Fibroblast of skin of right biceps (primary cell): ENCODE results near the gene CNPY1.
"Not testable (repeated sequence)": the region's sequence is repeated elsewhere in the genome, so short reads cannot be mapped to it uniquely, and the experiment has no call there.

Experiments
- DNase-seq: peaks from one replicate; pipeline ENCODE4 v3.0.0-alpha.2; 2013

The CNPY1 gene

DNA sequence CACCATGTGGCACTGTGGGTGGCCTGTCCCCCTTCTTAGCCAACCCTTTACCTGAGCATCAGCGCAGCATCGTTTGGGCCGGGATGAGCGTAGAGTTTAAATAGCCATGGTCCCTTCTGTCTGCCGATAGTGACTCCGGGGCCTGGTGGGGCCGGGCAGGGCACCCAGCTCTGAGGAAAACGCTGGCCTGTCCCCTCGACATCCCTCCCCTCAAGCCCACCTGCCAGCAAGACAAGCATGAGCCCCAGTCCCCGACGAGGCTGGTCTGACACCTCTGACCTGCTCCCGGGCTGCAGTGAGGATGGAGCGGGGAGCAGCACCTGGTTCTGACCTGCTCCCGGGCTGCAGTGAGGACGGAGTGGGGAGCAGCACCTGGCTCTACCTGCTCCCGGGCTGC is 31.1 kb upstream of the CNPY1 start:
- DNase-seq, result no peak

DNA sequence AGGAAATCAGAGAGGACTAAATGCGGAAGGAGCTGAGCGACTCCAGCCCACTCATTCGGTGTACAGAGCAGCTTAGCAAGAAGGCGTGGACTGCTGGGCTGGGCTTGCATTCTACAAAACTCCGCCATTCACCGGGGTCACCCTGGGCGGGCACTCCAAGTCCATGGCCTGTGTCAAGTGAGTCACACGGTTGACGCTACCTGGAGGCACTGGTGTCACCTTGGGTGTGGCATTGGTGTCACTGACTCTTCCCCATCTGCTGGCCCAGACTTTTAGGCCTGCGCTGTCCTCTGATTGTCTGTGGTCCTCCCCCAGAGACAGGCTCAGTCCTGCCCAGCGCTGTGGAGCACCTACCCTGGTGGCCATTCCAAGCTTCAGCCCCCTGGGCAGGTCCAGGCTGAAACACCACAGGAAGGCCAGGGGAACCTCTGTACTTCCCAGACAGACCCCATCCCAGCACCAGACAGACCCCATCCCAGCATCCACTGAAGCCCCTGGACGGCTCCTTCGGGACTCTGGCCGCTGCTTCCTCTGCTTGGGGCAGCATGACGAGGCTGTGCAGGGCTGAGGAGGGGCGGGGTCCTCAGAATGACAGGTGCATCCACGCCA is 30.6 kb upstream of the CNPY1 start:
- DNase-seq, result no peak

DNA sequence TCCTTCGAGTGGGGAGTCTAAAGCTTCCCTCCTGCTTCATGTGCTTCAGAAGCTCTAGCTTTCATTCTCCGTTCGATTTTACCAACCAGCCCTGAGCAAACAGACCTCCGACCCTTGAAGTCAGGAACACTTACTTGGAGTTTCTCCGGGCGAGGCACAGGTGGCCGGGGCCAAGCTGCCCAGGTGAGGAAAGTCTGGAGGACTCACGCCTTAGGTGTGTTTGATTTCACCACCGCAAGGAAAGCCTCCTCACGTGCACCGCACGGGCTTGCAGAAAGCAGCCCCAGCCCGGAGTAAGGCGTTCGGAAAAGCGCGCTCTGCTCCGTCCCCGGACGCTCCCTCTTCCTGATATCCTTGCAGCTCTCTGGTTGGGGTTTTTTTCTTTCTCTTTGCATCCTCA is 30.1 kb upstream of the CNPY1 start:
- DNase-seq, result no peak

DNA sequence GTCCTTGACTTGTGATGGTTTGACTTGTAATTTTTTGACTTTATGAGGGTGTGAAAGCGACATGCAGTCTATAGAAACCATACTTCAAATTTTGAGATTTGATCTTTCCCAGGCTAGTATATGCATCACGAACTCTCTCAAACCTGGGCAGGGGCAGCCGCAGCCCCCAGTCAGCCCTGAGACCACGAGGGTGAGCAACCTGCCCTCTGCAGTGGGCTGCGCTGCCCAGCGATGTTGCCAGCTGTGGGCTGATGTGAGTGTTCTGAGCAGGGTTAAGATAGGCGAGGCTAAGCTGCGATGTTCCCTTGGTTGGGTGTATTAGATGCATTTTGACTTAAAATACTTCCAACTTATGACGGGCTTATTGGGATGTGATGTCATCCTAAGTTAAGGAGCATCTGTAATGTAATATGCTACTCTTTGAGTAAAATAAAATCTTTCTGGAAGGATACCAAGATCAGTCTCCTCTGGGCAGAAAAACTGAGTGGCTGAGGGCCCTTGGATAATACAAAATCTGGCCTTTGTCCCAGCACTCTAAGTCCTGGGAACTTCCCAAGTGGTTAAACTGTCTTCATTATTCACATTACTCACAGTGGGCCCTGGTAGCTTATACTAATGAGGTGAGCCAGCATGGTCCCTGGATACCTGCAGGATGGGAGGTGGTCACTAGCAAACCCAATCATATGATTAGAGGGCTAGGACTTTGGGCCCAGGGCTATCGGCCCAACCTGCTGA is 28.4 kb upstream of the CNPY1 start:
- no peak for DNase-seq

DNA sequence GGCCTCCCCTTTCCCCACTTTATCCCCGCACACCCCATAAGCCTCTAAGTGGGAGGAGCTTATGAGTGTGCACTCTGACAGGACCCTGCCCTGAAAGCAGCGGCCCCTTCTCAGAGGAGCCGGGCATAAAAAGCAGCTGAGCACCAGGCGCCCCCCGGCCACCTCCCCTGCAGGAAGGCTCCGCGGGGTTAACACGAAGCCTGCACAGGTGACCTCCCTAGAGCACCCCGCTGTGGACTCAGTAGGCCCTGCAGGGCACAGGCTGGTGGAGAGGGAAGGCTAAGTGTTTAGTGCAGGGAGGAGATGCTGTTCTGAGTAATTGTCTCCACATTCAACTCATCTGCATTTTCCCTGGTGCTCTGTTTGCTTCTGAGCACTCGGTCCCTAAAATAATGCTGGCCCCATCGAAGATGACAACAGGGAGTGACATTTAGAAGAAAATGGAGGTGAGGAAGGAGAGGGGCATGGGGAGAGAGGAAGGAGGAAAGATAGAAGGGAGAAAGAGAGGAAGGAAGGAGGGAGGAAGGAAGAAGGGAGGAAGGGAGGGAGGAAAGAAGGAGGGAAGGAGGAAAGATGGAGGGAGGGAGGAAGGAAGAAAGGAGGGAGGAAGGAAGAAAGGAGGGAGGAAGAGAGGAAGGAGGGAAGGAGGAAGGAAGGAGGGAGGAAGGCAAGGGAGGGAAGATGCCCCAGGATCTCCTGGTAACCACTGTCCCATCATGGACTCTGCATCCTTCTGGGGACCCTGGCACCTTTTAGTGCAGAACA is 25.4 kb upstream of the CNPY1 start:
- no peak for DNase-seq

DNA sequence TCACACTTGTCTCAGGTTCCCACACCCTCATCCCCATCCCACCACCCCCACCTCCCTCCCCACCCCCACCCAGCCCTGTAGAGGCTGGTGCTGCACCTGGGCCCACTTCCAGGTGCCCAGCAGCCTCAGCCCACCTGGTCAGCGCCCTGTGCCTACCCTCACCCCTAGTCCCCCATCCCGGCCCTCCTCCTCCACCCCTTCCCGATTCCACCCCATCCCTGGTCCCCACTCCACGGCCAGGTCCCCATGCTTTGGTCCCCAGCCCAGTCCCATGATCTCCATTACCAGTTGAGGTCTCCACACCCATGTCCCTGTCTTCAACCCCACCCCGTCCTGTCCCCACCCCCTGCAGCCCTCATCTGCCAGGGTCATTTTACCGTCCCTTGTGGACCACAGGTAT is 24.6 kb upstream of the CNPY1 start:
- no peak for DNase-seq

DNA sequence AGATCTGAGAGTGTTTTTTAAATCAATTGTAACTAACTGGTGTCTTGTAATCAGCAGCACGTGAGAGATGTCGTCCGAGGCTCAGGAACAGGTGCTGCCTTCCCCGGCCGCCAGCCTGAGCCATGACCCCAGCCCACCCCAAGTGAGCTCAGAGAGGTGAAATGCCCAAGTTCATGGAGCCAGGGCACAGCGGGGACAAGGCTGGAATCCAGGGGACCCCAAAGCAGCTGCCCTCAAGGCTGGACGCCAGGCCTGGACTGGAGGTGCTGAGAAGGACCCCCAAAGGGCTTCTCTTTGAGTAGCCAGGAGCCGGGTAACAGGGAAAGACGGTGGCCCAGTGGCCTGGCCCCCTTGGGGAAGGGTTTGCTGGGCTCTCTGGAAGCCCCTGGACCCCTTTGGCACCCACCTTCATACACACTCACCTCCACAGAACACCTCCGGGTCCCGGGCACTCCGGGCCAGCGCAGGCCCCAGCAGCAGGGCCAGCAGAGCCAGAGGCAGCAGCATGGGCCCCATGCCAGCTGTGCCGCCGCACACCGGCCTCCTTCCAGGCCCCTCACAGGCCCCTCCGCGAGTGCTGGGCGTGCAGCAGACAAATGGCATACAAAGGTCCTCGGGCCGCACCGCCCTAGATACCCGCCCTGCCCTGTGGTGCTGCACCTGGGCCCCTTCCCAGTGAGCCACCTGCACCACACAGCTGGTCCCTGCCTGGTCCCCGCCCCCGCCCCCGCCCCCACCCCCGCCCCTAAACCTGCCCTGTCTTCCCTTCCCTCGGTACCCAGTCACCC is 24.0 kb upstream of the CNPY1 start:
- DNase-seq, result no peak

DNA sequence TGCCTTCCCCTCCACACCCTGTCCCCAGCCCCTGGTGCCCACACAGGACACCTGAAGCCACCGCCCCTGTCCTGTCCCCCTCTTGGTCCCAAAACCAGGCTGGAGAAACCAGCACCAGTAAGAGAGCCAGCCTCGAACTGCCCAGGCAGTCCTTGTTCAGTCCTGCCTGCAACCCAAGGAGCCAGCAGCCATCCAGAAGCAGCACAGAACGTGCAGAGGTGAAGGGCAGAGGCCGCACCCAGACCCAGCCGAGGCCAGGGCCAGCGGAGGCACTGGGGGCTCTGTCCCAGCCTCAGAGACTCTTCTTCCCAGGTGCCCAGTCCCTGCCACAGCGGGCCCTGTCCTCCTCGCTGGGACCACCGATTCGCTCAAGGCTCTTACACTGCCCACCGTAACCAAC is 23.3 kb upstream of the CNPY1 start:
- no peak for DNase-seq

DNA sequence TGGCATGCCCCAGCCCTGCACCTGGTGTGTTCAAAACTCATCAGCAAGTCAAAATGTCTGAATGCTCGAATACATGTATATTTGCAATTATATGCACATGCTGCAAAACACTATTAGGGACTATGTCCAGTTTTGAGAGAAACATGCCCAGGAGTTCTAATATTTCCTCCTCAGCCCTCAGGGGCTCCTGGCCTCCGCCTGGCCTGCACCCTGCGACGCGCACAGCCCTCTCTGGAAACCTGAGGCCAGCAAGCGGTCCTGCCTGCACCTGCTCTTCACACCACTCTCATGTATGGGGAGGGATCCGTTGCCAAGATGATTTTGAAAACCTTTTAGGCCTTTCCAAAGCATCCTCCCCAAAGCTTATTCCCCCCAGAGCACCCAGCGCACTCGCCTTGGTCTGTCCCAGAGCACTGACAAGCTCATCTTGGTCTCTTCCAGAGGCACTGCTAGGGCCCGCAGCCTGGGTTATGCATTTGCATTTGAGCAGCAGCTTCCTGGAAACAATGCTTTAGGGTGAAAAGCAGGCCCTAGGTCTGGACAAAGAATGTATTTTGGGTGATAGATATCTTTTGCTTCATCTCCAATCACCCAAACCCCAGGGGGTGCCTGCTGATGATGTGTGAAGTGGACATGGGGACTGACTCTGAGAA is 22.6 kb upstream of the CNPY1 start:
- no peak for DNase-seq

DNA sequence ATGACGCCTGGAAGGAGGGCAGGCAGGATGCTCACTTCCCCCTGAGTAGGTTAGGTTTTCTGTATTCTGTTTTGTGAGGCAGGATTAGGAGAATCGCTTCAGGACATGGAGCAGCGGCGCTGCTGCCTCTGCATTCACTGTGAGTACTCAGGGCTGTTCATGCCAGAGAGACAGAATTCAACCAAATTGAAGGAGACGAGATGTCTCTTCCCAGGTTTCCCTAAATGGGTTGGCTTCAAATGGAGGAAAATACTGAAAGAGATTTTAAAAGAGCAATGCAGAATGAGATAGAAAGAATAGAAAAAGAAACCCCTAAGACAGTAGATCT is 21.9 kb upstream of the CNPY1 start:
- no peak for DNase-seq

DNA sequence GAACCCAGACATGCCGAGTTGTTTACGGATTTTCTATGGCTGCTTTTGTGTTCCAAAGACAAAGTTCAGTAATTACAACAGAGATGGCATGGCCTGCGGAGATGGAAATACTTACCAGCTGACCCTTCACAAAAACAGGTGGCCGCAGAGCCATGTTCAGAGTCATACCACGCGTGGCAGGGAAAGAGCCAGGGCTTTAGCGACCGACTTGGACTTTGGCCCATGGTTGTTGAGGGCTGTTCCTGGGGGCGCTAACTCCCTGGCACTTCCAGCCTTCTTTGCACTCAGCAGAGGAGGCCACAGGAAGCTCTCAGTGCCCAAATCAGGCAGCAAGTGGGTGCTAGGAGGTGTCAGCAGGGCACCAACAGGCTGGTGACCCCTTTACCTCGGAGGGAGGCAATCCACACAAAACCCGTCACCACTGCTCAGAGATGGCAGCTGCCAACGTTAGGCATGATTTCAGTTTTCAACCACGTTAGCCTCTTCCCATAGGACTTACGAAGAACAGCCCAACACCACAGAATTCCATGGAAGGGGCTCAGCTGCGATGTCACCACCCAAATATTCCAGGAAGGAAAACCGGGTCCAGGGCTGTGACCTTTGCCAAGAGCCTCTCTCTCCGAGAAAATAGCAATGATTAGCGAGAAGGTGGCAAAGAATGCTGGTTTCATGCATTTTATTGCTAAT is 21.4 kb upstream of the CNPY1 start:
- no peak for DNase-seq

DNA sequence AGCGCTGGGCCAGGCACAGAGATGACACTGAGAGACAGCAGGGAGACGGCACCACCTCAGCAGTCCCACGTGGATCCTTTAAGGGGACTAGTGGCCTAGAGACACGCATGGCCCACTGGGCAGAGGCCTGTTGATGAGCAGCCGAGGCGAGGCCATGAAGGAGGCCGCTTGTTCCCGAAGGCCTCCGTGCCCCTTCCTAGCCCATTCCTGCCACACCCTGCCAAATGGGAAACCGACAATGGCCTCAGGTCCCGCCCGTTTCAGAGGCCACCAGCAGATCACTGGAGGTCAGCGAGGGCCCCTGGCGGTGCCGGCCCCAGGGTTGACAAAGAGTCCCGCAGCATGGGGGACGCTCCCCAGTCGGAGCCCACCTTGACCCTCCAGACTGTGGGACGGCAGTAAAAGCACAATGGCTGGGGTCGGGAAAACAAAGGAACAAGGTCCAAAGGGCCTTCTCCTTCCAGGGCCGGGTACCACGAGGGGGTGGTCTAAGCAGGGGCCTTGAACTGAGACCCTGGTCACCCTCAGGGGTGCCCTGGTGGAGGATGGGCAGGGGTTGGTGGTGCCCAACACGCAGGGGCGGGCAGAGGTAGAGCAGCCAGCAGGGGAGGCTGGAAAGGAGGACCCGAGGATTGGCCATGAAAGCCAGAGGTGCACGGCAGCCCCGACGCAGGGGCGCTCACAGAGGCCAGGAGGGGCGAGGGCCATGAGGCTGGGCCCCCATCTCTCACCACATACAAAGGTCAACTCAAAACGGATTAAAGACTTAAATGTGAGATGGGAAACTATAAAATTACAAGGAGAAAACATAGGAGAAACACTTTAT is 19.9 kb upstream of the CNPY1 start:
- DNase-seq, result no peak

DNA sequence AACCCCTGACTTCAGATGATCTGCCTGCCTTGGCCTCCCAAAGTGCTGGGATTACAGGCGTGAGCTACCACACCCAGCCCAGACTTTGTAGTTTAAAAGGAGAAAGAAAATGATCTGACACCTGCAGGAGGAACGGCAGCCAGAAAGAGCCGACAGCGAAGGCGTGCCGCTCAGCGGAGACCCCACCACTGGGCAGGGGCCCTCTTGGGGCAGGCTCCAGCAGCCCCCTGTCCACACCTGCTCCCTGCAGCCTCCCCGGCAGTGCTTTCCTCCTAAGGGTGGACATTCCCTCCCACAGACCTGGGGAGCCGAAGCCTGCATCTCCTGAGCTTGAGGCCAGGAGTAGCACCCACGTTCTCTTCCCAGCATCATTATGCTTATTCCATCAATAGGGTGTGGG is 19.2 kb upstream of the CNPY1 start:
- no peak for DNase-seq

DNA sequence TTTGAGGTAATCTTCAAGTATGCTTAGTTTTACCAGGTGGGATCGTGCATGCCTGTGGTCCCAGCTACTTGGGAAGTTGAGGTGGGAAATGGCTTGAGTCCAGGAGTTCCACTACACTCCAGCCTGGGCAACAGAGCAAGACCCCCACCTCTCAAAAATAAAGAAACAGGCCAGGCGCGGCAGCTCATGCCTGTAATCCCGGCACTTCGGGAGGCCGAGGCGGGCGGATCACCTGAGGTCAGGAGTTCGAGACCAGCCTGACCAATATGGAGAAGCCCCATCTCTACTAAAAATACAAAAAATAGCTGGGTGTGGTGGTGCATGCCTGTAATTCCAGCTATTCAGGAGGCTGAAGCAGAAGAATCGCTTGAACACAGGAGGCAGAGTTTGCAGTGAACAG is 16.6 kb upstream of the CNPY1 start:
- not testable (repeated sequence) for DNase-seq

DNA sequence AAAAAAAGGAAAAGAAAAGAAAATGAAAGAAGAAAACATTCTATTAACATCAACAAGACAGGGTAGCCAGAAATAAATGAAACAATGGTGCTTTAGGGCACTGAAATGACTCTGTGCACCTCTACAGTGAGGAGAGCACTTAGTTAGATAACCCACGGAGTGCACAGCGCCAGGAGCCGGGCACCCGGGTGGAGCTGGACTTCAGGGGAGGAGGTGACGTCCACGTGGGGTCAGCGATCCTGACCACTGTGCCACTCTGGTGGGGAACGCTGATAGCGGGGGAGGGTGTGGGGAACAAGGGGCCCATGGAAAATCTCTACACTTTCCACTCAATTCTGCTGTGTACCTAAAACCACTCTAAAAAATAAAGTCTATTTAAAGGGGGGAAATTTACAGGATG is 15.7 kb upstream of the CNPY1 start:
- DNase-seq, result no peak

DNA sequence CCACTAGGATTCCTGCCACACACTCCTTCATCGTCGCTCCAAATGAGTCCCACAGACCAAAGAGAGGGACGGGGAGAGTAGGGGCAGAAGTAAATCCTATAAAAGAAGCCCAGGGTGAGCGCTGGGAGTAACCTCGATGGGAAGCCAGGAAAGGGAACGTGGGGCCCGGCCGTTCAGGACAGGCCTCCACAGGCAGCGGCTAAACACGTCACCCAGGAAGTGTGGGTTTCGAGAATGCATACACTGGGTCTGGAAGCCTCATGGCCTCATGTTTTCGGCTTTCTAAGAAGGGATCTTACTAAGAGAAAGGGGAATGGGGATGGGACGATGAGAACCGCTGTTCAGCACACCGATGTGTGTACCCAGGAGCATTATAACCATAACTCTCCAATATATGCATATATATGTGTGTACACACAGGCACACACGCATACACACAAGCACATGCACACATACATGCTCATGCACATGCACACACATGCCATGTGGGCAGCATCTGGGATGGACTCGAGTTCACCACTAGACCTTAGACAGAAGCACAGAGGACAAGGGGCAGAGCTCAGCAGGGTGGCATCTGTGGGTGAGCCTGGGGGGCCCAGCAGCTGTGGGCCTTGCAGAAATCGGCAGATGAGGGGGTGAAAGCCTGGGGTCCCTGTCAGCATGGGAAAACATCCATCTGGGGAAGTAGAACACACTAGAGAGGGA is 14.8 kb upstream of the CNPY1 start:
- no peak for DNase-seq

DNA sequence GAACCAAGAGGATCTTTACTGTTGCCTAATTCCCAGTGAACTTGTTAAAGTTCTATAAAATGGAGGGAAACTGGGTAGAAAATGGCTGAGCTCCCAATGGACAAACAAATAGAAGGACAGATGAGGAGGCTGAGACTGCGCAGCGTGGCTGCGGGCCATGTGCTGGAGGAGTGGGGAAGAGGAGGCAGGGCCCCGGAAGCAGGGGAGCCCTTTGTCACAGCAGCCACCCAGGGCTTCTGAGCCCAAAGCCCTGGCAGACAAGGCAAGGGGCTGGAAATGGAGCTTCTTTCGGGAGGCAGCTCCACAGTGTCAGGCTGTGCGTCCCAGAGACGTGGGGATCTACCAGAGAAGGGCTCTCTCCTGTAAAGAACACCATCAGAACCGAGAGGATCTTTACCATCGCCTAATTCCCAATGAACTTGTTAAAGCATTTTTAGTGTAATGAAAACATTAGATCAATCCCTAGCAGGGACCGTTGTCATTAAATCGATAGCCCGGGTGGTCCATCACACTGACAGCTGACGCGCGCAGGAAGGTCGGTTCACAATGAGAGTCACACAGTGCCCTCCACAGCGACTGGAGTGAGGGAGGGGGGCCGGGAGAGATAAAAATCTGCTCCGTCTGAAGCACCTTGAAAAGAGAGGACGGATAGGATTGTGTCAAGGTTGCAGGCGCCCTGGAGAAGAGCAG is 14.0 kb upstream of the CNPY1 start:
- DNase-seq, result no peak

DNA sequence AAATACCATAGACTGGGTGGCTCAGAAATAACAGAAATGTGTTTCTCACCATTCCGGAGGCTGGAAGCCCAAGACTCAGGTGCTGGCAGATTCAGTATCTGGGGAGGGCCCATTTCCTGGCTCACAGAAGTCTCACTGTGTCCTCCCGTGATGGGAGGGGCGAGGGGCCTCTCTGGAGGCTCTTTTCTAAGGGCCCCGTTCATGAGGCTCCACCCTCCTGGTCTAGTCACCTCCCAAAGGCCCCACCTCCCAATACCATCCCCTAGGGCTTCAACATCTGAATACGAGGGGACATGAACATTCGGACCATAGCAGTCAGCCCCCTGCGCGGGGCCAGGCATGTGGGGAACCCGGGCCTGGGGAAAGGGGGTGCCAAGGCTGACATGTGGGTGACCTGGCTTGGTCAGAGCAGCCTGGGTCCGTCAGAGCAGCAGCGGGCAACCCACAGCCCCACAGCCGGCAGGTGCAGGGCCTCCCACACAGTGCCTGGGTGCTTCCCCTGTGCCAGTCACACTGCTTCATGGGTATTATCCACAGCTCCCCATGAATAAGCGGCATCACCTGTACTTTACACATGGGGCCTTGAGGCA is 13.3 kb upstream of the CNPY1 start:
- no peak for DNase-seq

DNA sequence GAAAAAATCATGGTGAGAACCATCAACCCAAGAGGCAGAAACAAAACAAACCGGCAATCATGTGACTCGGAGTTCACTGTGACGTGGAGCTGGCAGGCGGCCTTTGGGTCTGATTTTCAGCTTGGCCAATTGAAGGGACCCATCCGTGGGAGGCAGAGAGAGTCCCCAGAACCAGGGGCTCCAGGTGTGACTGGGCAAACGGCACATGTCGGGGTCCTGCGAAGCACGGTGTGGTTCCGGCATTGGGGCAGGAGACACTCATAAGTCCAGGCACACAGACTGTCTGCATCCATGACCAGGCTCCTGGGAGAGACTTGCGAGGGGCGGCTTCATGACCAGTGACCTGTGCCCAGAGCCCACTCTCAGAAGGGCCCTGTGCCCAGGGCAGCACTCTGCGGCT is 12.6 kb upstream of the CNPY1 start:
- DNase-seq, result no peak

DNA sequence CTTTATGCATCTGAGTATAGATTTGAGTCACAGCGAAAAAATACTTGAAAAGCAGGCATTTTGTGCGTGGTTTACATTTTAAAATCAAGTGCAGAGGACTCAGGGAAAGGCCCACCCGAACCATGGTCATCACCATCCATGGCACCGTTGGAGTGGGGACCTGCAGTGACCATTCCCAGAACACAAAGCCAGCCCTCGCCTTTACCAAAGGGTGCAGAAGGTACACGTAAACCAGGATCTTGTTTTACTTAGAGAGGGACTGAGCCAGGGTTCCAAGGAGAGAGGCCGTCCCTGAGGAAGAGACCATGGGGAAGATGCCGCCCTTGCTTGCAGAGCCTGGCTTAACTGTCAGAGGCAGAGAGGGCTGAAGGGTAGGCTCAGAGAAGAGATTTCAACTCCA is 12.0 kb upstream of the CNPY1 start:
- DNase-seq, result no peak
